Stimulated activated CD8-positive, alpha-beta memory T cell treated with anti-CD3 and anti-CD28 coated beads, Interleukin-12 subunit alpha, Interleukin-12 subunit beta, amount 100 ng/mL, for 24 hours (primary cell): ENCODE measurements around the gene TSBP1.

Source experiments
- DNase-seq: peaks from one replicate; pipeline ENCODE4 v3.0.0-alpha.2; 2020; ENCODE audit errors: extremely low read depth

TSBP1 gene, protein sequence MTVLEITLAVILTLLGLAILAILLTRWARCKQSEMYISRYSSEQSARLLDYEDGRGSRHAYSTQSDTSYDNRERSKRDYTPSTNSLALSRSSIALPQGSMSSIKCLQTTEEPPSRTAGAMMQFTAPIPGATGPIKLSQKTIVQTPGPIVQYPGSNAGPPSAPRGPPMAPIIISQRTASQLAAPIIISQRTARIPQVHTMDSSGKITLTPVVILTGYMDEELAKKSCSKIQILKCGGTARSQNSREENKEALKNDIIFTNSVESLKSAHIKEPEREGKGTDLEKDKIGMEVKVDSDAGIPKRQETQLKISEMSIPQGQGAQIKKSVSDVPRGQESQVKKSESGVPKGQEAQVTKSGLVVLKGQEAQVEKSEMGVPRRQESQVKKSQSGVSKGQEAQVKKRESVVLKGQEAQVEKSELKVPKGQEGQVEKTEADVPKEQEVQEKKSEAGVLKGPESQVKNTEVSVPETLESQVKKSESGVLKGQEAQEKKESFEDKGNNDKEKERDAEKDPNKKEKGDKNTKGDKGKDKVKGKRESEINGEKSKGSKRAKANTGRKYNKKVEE

DNA sequence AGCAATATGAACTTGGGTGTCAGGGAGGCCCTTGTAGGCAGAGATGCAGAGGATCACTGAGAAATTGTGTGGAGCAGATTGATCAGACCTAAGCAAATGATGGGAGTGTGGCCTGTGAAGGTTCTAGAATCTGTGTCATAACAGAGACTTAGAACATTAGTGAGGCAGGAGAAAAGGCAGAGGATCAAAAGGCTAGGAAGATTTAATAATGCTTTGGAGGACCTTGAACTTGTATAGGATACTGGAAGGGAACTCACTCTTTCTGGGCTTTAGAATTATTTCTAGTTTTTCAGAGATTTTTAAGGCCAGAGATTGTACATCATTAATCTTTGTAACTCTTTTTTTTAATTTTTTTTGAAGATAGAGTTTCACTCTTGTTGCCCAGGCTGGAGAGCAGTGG is at the start of gene TSBP1:
TSS of gene TSBP1 (minus strand) at position 101 of the 400 bp plus-strand sequence. CDS start 197 bp downstream, outside the sequence.
- no peak for DNase-seq

DNA sequence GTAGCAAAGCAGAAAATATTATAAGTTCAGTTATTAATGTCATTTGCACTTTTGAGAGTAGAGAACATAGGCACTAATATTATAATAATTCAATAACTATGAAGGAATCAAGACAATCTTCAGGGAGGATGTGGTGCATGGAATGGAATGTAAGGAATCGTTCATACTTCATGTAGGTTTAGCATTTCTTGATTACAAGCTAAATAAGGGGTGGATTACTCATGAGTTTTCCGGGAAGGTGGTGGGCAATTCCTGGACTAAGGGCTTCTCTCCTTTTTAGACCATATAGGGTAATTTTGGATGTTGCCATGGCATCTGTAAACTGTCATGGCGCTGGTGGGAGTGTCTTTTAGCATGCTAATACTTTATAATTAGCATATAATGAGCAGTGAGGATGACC is 44.3 kb upstream of the TSBP1 start:
- DNase-seq: no peak

GRCh38 chr6:32415521-32416019 is 43.9 kb upstream of the TSBP1 start:
- DNase-seq: peak; percentile 35

DNA sequence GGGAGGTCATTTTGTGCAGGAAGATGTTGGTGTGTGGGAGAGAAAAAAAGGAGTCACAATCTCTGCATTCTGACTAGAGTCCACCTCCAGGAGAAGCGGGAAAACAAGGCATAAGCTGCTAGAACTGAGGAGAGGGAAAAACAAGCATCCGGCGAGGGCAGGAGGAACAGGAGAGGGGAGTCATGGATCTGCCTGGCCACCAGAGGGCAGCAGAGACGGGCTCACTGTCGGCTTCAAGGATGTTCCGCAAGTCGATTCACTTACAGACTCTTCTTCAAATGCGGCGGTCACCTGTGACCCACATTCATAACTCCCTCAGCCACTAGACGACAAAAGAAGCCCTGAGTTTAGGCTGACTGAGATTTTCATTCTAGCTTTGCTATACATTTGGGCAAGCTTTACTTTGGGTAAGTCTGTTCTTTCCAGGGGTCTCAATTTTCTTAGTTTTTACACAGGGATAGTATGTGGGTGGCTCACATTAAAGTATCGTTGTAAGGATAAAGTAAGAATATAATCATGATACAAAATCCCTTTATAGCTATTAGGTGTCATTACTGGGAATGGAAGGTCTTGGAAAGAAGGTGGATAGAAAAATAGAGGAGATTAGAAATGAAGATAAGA is 41.8 kb upstream of the TSBP1 start:
- DNase-seq: peak; percentile 60

- DNase-seq: no peak
Observed at GRCh38 chr6:32411566-32412327, 40.0 kb upstream of the TSBP1 start.

DNA sequence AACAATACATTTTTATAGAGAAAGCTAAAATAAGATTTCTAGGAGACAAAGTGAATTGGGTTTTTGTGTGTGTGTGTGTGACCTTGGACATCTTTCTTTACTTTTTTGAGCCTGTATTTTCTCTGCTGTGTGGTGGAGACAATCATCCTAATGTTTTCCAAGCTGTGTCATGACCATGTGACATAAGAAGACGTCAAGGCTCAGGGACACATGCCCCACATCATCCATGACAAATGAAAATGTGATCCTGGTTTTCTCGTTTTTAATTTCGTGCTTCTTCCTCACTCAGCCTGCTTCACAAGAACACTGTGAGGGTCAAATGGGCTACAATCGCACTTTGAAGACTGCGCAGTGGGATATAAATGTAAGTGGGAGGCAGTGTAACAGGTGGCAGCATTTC is 39.2 kb upstream of the TSBP1 start:
- DNase-seq: no peak

GRCh38 chr6:32406857-32407256 is 35.2 kb upstream of the TSBP1 start, which contains the start of gene BTNL2:
TSS of gene BTNL2 (minus strand) at chr6:32407181. CDS start at chr6:32407123, 58 bp downstream.
- no peak for DNase-seq

GRCh38 chr6:32406197-32406596 is 34.5 kb upstream of the TSBP1 start:
- no peak for DNase-seq

DNA sequence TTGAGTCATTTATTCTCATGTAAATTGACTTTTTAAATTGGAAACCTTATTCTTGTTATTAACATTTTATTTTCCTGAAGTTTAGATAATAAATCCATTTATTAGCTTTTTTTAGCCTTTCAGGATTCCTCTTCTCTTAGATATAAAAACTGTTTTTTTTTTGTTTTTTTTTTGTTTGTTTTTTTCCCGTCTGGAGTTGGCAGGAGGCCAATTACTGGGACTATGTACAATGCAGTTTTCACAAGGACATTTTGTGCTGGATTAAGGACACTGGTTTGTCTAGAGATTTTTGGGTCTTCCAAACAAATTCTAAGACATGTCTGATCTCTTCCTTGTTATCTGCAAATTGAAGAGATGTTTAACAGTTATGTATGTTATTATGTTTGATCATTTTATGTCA is 34.0 kb upstream of the TSBP1 start:
- no peak for DNase-seq

GRCh38 chr6:32402812-32403211 is 31.1 kb upstream of the TSBP1 start:
- no peak for DNase-seq

- no peak for DNase-seq
Observed at GRCh38 chr6:32401284-32401963, 29.7 kb upstream of the TSBP1 start.

GRCh38 chr6:32397252-32397920 is 25.7 kb upstream of the TSBP1 start:
- DNase-seq: no peak

DNA sequence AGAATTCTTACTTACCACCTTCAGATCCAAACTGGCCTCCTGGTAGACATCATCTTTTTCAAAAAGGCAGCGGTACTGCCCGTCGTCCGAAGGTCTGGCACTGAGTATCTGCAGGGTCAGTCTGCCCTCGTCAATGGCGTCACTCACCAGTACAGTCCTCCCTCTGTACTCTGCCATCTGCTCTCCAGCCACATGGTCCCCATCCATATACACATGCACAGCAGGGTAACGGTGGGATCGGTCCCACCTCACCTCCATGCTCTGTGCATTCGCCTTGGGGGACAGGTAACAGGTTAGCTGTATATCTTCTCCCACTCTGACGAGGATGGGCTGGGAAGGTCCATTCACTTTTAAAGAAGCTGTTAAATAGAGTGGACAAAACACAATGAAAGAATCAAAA is 24.3 kb upstream of the TSBP1 start:
- DNase-seq: no peak

DNA sequence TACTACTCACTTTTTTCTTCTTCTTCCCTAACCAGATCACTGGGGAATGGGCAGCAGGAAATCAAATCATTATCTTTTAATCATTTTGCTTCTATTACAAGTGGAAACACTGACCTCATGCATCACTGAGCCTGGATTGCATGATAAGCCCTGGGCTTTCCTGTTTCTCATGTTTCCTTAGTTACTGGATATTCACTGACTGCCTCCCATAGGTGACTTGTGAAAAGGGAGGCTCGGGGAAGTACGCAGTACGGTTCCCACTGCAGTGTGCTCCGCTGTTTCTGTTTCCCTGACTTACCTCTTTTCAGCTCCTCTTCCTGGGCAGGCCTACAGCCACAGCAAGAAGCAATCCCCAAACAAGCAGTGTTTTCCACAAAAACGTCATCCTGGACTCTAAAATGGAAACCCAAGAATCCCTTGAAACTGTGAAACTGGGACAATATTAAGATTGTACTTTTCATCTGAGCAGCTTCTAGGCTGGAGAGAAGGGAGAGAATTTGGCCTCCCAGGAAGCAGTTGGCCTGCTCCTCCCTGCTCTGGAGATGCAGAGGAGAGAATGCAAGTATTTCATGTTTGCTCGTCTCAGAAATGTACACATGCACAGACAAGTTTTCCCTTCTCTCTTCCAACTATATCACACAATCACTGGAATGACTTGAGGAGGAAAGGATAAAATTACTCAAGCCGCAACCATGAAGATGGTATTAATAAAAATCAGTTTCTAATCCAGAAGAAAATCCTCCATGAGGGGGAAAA is 22.1 kb upstream of the TSBP1 start:
- no peak for DNase-seq

GRCh38 chr6:32391505-32391904 is 19.8 kb upstream of the TSBP1 start:
- no peak for DNase-seq

DNA sequence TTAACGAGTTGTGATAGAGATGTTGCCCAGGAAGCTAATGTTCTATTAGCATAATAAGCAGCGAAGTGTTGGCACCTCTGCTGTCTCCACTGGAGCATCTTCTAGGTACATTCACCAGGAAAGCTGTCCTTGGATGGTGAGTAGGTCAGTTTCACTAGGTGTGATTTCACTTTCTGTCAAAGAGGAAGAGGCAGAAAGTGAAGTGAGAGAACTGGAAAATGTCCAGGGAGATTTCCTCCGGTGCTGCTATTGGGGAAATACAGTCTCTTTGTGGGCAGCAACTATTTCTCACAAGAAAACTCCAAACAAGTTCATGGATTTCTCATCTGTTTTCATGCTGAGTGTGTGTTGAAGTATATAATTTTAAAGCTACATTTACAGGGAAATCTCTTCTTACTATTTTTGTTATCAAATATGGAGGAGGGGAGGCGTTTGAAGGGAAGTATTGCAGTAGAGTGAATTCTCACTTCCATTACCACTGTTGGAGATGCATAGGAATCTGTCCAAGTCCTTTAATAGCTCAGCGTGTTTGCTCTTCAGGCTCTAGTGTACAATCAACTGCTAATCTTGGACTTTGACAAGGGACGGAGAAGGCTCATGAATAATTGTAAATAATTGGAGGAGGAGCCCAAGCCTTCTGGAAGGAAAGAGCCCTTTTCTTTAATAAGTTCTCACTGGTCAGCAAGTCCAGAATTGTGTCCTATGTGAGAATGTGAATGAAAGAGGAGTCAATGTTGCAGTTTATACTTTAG is 16.1 kb upstream of the TSBP1 start:
- no peak for DNase-seq

GRCh38 chr6:32386040-32386439 is 14.3 kb upstream of the TSBP1 start:
- DNase-seq: no peak

DNA sequence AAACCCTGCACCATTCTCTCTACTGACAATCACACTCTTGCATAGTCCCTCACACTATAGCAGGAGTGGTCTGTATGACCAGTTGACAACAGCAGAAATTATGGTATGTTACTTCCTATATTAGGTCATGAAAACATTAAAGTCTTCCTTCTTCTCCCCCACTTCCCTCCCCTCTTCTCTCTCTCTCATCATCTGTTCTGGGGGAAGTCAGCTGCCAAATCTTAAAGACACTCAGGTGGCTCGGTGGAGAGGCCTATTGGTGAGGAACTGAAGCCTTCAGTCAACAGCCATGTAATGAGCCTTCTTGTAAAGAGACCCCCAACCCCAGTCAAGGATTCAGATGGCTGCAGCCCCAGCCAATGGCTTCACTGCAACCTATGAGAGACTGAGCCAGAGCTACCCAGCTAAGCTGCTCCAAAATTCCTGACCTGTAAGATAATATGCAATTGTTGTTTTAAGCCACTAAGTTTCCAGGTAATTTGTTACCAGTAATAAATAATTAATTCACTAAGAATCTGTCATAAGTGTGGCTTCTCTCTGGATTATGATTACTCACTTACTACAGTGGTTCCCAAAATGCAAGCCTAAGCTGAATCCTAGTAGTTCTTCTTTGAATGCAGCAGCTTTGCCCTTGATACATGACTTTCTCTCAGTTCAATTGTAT is 11.2 kb upstream of the TSBP1 start:
- DNase-seq: no peak

DNA sequence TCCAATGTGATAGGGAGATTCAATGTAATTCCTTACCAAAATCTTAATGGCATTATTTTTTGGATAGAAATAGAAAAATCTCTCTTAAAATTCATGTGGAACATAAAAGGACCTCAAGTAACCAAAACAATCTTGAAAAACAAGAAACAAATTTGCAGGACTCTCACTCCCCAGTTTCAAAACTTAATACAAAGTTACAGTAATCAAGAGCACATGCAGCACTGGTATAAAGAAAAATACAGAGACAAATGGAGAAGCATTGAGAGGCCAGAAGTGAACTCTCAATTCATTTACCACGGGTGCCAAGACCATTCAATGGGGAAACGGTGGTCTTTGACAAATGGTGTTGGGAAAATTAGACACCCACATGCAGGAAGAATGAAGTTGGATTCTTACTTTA is 7.8 kb upstream of the TSBP1 start:
- DNase-seq: no peak
